Measurements from ENCODE around the gene SH3BP1.

GRCh38 chr22:37665487-37665886 is 26.0 kb downstream of the SH3BP1 start:
- no peak for TF ChIP-seq GATA3 (IDR thresholded peaks at IDR 0.05; ENCODE audit: low read depth, low read length)
- TF ChIP-seq GATA2 (IDR thresholded peaks at IDR 0.05; ENCODE audit: low read depth, low read length) = no peak
